AG09319 (cell line): Measurements from ENCODE around the gene CPD.

ENCODE experiments used
- DNase-seq: peaks from one replicate; pipeline ENCODE4 v3.0.0-alpha.2; 2010; ENCODE audit warnings: low read depth; ENCODE audit errors: extremely low read depth
- CTCF ChIP-seq: IDR thresholded peaks from 2 replicates; pipeline ENCODE4 v1.5.1; 2011; ENCODE audit warnings: low read depth, mild to moderate bottlenecking, inconsistent platforms, low read length, moderate library complexity

CPD gene

GRCh38 chr17:30379303-30379902, 676 bp downstream of the CPD start:
- no peak for TF ChIP-seq CTCF
- no peak for DNase-seq

DNA sequence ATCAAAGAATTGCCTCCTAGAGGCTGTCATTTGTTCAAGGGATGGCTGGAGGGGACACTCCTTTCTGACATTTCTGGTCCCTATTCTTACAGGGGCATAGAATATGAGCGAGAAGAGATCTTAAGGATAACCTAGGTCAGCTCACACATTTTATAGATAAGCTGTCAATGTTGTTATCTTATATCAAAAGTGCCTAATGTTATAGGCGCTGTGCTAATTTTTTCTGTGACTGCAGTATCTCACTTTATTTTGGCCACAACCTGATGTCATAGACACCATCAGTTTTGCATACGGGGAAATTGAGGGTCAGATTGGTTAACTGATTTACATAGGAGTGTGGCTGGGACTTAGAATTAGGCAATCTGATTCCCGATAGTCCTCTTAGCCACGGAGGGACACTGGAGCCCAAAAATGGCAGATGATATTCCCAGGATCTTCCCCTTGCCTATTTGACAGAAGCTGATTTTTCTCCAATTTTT, 1.2 kb downstream of the CPD start:
- TF ChIP-seq CTCF, result no peak
- DNase-seq, result no peak

DNA sequence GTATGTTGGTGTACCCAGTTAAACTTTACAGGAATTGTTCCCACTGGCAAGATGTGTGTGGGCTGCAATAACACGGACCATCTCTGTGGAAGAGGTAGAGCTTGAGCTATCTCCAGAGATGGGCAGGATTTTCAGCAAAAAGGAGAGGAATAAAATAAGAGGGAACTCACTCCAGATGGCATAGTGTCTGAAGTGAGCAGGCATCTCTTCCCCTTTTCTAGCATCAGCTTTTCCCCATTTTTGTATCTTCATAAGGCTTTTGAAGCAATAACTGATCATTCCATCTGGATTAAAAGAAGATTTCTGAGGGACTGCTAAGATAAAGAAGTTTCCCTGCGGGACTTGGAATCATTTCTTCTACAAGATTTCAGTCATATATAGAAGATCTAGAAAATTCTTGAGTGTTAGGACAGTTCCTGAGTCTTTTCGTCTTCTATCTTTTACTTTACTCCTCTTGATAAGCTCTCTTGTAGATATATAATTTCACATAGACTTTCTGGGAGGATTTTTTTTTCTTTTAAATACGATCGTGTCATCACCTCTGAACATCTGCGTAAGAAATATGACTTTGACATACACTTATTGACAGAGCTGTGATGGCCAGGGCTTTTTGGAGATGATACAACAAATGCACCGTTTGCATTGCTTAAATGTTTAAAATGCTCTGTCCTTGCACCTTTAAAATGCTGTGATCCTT, 2.1 kb downstream of the CPD start:
- no peak for DNase-seq
- TF ChIP-seq CTCF, result no peak

DNA sequence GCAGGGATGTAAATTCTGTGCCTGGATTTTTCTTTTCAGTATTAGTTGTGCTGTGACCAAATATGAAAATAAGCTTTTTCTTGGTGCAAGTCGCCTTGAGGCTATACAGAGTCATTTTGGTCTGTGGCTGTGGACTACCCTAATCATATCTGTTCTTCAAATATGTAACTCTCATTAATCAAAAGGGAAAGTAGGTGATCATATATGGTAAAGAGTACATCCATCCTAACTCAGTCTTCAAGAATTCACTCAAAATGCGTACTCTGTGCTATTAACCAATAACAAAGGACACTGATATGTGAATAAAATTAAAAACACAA, 2.6 kb downstream of the CPD start:
- TF ChIP-seq CTCF, result no peak
- DNase-seq, result no peak

GRCh38 chr17:30382345-30382744, 3.6 kb downstream of the CPD start:
- DNase-seq, result no peak
- TF ChIP-seq CTCF, result no peak

GRCh38 chr17:30388321-30389179, 9.8 kb downstream of the CPD start:
- TF ChIP-seq CTCF, result no peak
- DNase-seq, result no peak
